ENCODE data around the gene CYP26B1. TPM values are rescaled to one million over a fixed set of nuclear protein-coding genes. Genes with fewer than 3 reads are reported as not detected.

CYP26B1 gene
- total and polyA plus RNA-seq, 11 donors, result 0.76 to 5.9 (median 2.1) TPM

DNA sequence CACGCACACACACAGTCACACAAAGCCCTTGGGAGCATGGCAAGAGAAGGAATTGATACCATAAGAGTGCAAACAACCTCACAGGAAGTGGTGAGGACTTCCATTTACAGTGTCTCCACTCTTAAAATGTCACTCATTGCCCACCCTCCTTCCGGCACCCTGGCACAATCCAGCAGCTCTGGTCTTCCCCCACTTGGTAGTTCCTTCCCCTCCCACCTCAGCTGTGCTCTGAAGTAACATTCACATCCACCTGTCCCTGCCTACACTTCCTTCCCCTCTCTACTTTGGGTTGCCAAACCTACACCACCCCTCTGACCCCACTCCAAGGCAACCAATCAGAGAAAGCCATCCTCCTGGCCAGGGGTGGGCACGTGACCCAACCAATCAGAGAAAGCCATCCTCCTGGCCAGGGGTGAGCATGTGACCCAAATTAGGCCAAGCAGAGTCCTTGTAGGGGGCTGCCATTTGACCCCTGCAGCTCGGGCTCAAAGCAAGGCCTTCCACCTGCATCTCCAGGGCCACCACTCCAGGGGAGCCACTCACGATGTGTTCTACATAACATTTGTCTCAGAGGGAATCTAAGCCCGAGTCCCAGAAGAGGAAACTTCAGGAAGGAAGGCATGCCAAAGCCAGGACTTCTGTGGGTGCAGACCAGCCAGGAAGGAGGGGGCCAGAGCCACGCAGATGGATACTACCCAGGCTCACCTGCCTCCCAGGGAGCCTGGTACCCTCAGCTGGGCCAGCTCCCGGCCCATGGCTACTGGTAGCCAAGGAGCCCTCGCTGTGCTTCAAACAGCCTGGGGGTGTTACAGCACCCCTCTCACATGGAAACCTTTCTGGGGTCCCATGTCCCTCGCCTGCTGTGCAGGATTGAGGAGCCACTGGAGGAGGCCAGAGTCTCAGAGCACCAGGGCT, 21.2 kb downstream of the CYP26B1 start:
- ATAC-seq (no peak), DNase-seq (peak in 1 of 5 donors; percentile 14)
- intact Hi-C loops (cut with DNase I), result no loop called here
- H3K9me3 ChIP-seq, result peaks cover 0 to 7% (median 0%) of the 10 kb centered on the region in 12 donors
- H3K27me3 ChIP-seq, result peaks cover 0 to 8% (median 0%) of the 10 kb centered on the region in 9 donors
- TF ChIP-seq POLR2A (IDR thresholded peaks at IDR 0.05) (no peak), CTCF (IDR thresholded peaks at IDR 0.05) (no peak)
- no peak overlapping the region for H3K27ac ChIP-seq
- no peaks in the 10 kb centered on the region for H3K36me3 ChIP-seq
- H3K4me3 ChIP-seq, result no peak overlapping the region
- no peaks in the 10 kb centered on the region for H3K4me1 ChIP-seq
- 86 to 89% (median 87%) methylated on average over 9 to 10 of the region's 10 CpGs for WGBS, 4 donors

GRCh38 chr2:72124376-72124775, 23.3 kb downstream of the CYP26B1 start:
- Histone ChIP-seq H3K9me3 (peaks cover 0 to 7% (median 0%) of the 10 kb centered on the region in 12 donors), H3K36me3 (no peaks in the 10 kb centered on the region), H3K27ac (no peak overlapping the region), H3K27me3 (peaks cover 0 to 12% (median 0%) of the 10 kb centered on the region in 9 donors), H3K4me1 (no peaks in the 10 kb centered on the region), H3K4me3 (no peak overlapping the region)
- TF ChIP-seq POLR2A (IDR thresholded peaks at IDR 0.05), result no peak
- no peak for TF ChIP-seq CTCF (IDR thresholded peaks at IDR 0.05)
- 74 to 82% (median 78%) methylated on average over 4 of the region's 4 CpGs for WGBS, 4 donors
- intact Hi-C loops (cut with DNase I), result no loop called here
- ATAC-seq (no peak), DNase-seq (no peak)

DNA sequence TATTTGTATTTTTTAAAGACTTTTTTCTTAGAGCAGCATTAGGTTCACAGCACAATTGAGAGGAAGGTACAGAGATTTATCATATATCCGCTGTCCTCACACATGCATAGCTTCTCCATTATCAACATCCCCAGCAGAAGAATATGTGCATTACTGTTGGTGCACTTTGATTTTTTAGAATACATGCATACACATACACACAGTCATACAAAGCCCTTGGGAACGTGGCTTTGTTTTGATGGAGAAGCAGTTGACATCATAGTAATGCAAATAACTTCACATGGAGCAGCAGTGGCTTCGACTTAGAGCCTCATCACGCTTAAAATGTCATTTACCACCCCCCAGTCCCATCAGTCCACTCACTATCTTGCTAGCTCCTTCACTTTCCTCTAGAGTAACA, 26.5 kb downstream of the CYP26B1 start:
- TF ChIP-seq CTCF (IDR thresholded peaks at IDR 0.05), result no peak
- no peak for TF ChIP-seq POLR2A (IDR thresholded peaks at IDR 0.05)
- WGBS, 4 donors, result 71 to 80% (median 75%) methylated on average over 4 of the region's 4 CpGs
- Histone ChIP-seq H3K27me3 (peaks cover 0 to 12% (median 0%) of the 10 kb centered on the region in 9 donors), H3K27ac (no peak overlapping the region), H3K4me3 (no peak overlapping the region), H3K9me3 (peaks cover 0 to 7% (median 0%) of the 10 kb centered on the region in 12 donors), H3K4me1 (no peaks in the 10 kb centered on the region), H3K36me3 (no peaks in the 10 kb centered on the region)
- DNase-seq (no peak), ATAC-seq (no peak)
- intact Hi-C loops (cut with DNase I), result no loop called here

GRCh38 chr2:72118951-72119350, 28.7 kb downstream of the CYP26B1 start:
- intact Hi-C loops (cut with DNase I), result no loop called here
- WGBS, 4 donors, result 90 to 95% (median 93%) methylated on average over 6 of the region's 6 CpGs
- H3K9me3 ChIP-seq, result peaks cover 0 to 7% (median 0%) of the 10 kb centered on the region in 12 donors
- no peaks in the 10 kb centered on the region for H3K4me1 ChIP-seq
- DNase-seq (no peak), ATAC-seq (no peak)
- H3K27me3 ChIP-seq, result peaks cover 0 to 12% (median 0%) of the 10 kb centered on the region in 9 donors
- H3K27ac ChIP-seq, result no peak overlapping the region
- TF ChIP-seq CTCF (IDR thresholded peaks at IDR 0.05) (no peak), POLR2A (IDR thresholded peaks at IDR 0.05) (no peak)
- no peaks in the 10 kb centered on the region for H3K36me3 ChIP-seq
- H3K4me3 ChIP-seq, result no peak overlapping the region

Data from heart left ventricle (tissue), 16 donors.